CD14-positive monocyte (primary cell): ENCODE data around the gene TEX50. TPM values are rescaled to one million over a fixed set of nuclear protein-coding genes. Genes with fewer than 3 reads are reported as not detected.

ENCODE experiments used
- DNase-seq, 3 donors: peaks; one replicate each; pipeline ENCODE4 v3.0.0-alpha.2; 2011 to 2022
- H2AFZ ChIP-seq: 2 replicates; pipeline ENCODE4 v1.6.0; 2012; ENCODE audit warnings: mild to moderate bottlenecking, low read depth, low read length, inconsistent platforms; ENCODE audit not compliant: insufficient read depth, poor library complexity, severe bottlenecking
- H3K27ac ChIP-seq, 2 donors: 1 replicate in 1 of 2; 2 replicates in 1 of 2; pipeline ENCODE4 v1.5.1; 2012 to 2013; ENCODE audit warnings: low read length in 2 of 2, control low read depth in 1 of 2, inconsistent platforms in 1 of 2, low read depth in 1 of 2, mild to moderate bottlenecking in 1 of 2
- H3K27me3 ChIP-seq, 2 donors: one replicate each; pipeline versions ENCODE4 v1.6.0 to v1.6.1; 2011 to 2013; ENCODE audit warnings: low read length in 2 of 2; ENCODE audit not compliant: control insufficient read depth in 2 of 2, insufficient read depth in 2 of 2
- H3K36me3 ChIP-seq, 2 donors: replicated peaks in 1 of 2; 1 replicate in 1 of 2; 2 replicates in 1 of 2; pipeline versions ENCODE4 v1.5.1 to v1.6.1; 2012 to 2013; ENCODE audit warnings: low read length in 2 of 2, control low read depth in 1 of 2, inconsistent platforms in 1 of 2, mild to moderate bottlenecking in 1 of 2; ENCODE audit not compliant: insufficient read depth in 2 of 2, control insufficient read depth in 1 of 2
- H3K4me1 ChIP-seq, 2 donors: 1 replicate in 1 of 2; 2 replicates in 1 of 2; pipeline versions ENCODE4 v1.5.1 to v1.6.1; 2012 to 2013; ENCODE audit warnings: low read length in 2 of 2, control low read depth in 1 of 2, inconsistent platforms in 1 of 2, mild to moderate bottlenecking in 1 of 2, moderate library complexity in 1 of 2; ENCODE audit not compliant: insufficient read depth in 2 of 2, control insufficient read depth in 1 of 2
- H3K4me2 ChIP-seq: replicated peaks from 2 replicates; pipeline ENCODE3; 2012; ENCODE audit warnings: low read length, moderate library complexity, mild to moderate bottlenecking; ENCODE audit not compliant: poor library complexity, severe bottlenecking; ENCODE audit errors: extremely low read depth
- H3K4me3 ChIP-seq, 3 experiments: fragments of 200-600 bp in 1 of 3; sonication (generic) in 1 of 3; replicated peaks in 1 of 3; 1 replicate in 2 of 3; 2 replicates in 1 of 3; pipeline ENCODE4 v1.5.1; 2011 to 2013; ENCODE audit warnings: low read length in 3 of 3, mild to moderate bottlenecking in 3 of 3, control low read depth in 2 of 3, low read depth in 2 of 3, inconsistent platforms in 1 of 3, moderate library complexity in 1 of 3
- H3K79me2 ChIP-seq: 2 replicates; pipeline ENCODE4 v1.6.0; 2012; ENCODE audit warnings: mild to moderate bottlenecking, control low read depth, inconsistent platforms, low read length, moderate library complexity; ENCODE audit not compliant: insufficient read depth
- H3K9ac ChIP-seq: 2 replicates; pipeline ENCODE4 v1.6.0; 2017; ENCODE audit warnings: low read length, mild to moderate bottlenecking; ENCODE audit not compliant: insufficient read depth, poor library complexity, severe bottlenecking
- H3K9me3 ChIP-seq, 2 donors: replicated peaks in 1 of 2; 1 replicate in 1 of 2; 2 replicates in 1 of 2; pipeline versions ENCODE4 v1.5.1 to v1.6.1; 2012 to 2013; ENCODE audit warnings: low read length in 2 of 2, control low read depth in 1 of 2; ENCODE audit not compliant: control insufficient read depth in 1 of 2, insufficient read depth in 1 of 2
- H4K20me1 ChIP-seq: 2 replicates; pipeline ENCODE4 v1.6.0; 2012; ENCODE audit warnings: mild to moderate bottlenecking, low read length, control low read depth, moderate library complexity; ENCODE audit not compliant: insufficient read depth
- H3K27ac Mint-ChIP-seq, 7 donors: one replicate each; pipeline ENCODE4 v1.8.0; 2020; ENCODE audit warnings: mild to moderate bottlenecking in 7 of 7, mixed read lengths in 7 of 7, moderate library complexity in 6 of 7, inconsistent platforms in 2 of 7
- H3K27me3 Mint-ChIP-seq, 3 donors: one replicate each; pipeline ENCODE4 v1.8.0; 2021 to 2022; ENCODE audit warnings: low read depth in 3 of 3, mild to moderate bottlenecking in 3 of 3, mixed read lengths in 3 of 3, moderate library complexity in 3 of 3, inconsistent platforms in 1 of 3
- H3K36me3 Mint-ChIP-seq, 2 donors: one replicate each; pipeline ENCODE4 v1.8.0; 2020; ENCODE audit warnings: mixed read lengths in 2 of 2, inconsistent platforms in 1 of 2, mild to moderate bottlenecking in 1 of 2
- H3K4me1 Mint-ChIP-seq: one replicate; pipeline ENCODE4 v1.8.0; 2020; ENCODE audit warnings: mild to moderate bottlenecking, mixed read lengths
- H3K4me3 Mint-ChIP-seq, 2 donors: one replicate each; pipeline ENCODE4 v1.8.0; 2020; ENCODE audit warnings: mild to moderate bottlenecking in 2 of 2, mixed read lengths in 2 of 2, moderate library complexity in 1 of 2
- H3K9me3 Mint-ChIP-seq, 7 donors: one replicate each; pipeline ENCODE4 v1.8.0; 2020 to 2022; ENCODE audit warnings: mixed read lengths in 7 of 7, mild to moderate bottlenecking in 6 of 7, moderate library complexity in 6 of 7, inconsistent platforms in 2 of 7
- CTCF ChIP-seq: fragments of 200-600 bp; IDR thresholded peaks from one replicate; pipeline ENCODE4 v1.8.0; 2022; ENCODE audit warnings: antibody characterized with exemption, mild to moderate bottlenecking
- WGBS: methylation state at CpG from one replicate; pipeline ENCODE4 v1.1.5; 2013; ENCODE audit warnings: missing lambda C conversion rate; ENCODE audit not compliant: insufficient coverage; 5-methylcytosine and 5-hydroxymethylcytosine counted together
- intact Hi-C, 2 donors: fragments of 100-400 bp; cut with micrococcal nuclease; formaldehyde crosslinking; loops; one replicate each; pipeline versions ENCODE4 v1.15.0 to v1.15.1; 2023
- polyA plus RNA-seq, 3 donors: library from polyadenylated mRNA; depleted of rRNA in 1 of 3; unstranded in 2 of 3; stranded (reverse) in 1 of 3; fragments of 300-500 nt in 2 of 3; fragments of >200 nt in 1 of 3; fragmentation: Illumina TruSeq in 2 of 3; gene quantifications; 1 replicate in 2 of 3; 2 replicates in 1 of 3; pipeline ENCODE4 v1.2.3, GENCODE V29; 2012 to 2021

TEX50 gene
- polyA plus RNA-seq, 3 donors = not detected

- intact Hi-C loops = no loop called here
- Mint-ChIP-seq H3K9me3 (peaks cover 0 to 5% (median 0%) of the 10 kb centered on the region in 7 donors), H3K4me1 (peaks cover 5% of the 10 kb centered on the region), H3K36me3 (no peaks in the 10 kb centered on the region), H3K4me3 (no peak overlapping the region), H3K27me3 (peaks cover 0 to 1% (median under 1%) of the 10 kb centered on the region in 3 donors), H3K27ac (no peak overlapping the region)
- WGBS = 80% methylated on average over 1 of the region's 1 CpG
- H4K20me1 ChIP-seq = no peaks in the 10 kb centered on the region
- no peak overlapping the region for H3K9ac ChIP-seq
- peaks cover 0 to 1% of the 10 kb centered on the region in 2 donors for H3K9me3 ChIP-seq
- no peaks in the 10 kb centered on the region for H3K4me1 ChIP-seq
- H3K4me2 ChIP-seq = no peak overlapping the region
- H3K27ac ChIP-seq = no peak overlapping the region
- no peaks in the 10 kb centered on the region for H3K27me3 ChIP-seq
- H3K36me3 ChIP-seq = no peaks in the 10 kb centered on the region
- H2AFZ ChIP-seq = no peak overlapping the region
- no peak for TF ChIP-seq CTCF
- no peak for DNase-seq
- no peaks in the 10 kb centered on the region for H3K79me2 ChIP-seq
- no peak overlapping the region for H3K4me3 ChIP-seq
Measured at GRCh38 chr1:173661763-173662162, 26.6 kb downstream of the TEX50 start.

GRCh38 chr1:173663159-173663558, 28.0 kb downstream of the TEX50 start:
- no peak for DNase-seq
- peaks cover 2% of the 10 kb centered on the region in 2 donors for H3K27me3 ChIP-seq
- no peak overlapping the region for H3K4me3 ChIP-seq
- intact Hi-C loops = no loop called here
- H3K9me3 ChIP-seq = no peaks in the 10 kb centered on the region
- no peak for TF ChIP-seq CTCF
- no peaks in the 10 kb centered on the region for H4K20me1 ChIP-seq
- H3K4me2 ChIP-seq = no peak overlapping the region
- H3K79me2 ChIP-seq = no peaks in the 10 kb centered on the region
- no peaks in the 10 kb centered on the region for H3K4me1 ChIP-seq
- WGBS = 0% methylated on average over 2 of the region's 3 CpGs
- H3K36me3 ChIP-seq = no peaks in the 10 kb centered on the region
- Mint-ChIP-seq H3K4me3 (no peak overlapping the region), H3K9me3 (no peaks in the 10 kb centered on the region), H3K4me1 (peaks cover 5% of the 10 kb centered on the region), H3K36me3 (no peaks in the 10 kb centered on the region), H3K27ac (no peak overlapping the region), H3K27me3 (peaks cover 4 to 7% (median 4%) of the 10 kb centered on the region in 3 donors)
- no peak overlapping the region for H2AFZ ChIP-seq
- no peak overlapping the region for H3K9ac ChIP-seq
- no peak overlapping the region for H3K27ac ChIP-seq
